Ascending aorta (tissue), 2 donors: ENCODE measurements around the gene NATD1. TPM values are rescaled to one million over a fixed set of nuclear protein-coding genes. Genes with fewer than 3 reads are reported as not detected.

Experiments used
- DNase-seq, 2 donors: peaks; one replicate each; pipeline ENCODE4 v3.0.0-alpha.2; 2019; ENCODE audit warnings: low spot score in 2 of 2
- H3K27ac ChIP-seq, 2 donors: fragments of 200-600 bp; sonication (generic); one replicate each; pipeline ENCODE4 v1.5.1; 2016 to 2017; ENCODE audit warnings: mild to moderate bottlenecking in 1 of 2
- H3K27me3 ChIP-seq: fragments of 200-600 bp; sonication (generic); one replicate; pipeline ENCODE4 v1.5.1; 2017
- H3K36me3 ChIP-seq, 2 donors: fragments of 200-600 bp; sonication (generic); one replicate each; pipeline ENCODE4 v1.5.1; 2016
- H3K4me1 ChIP-seq, 2 donors: fragments of 200-600 bp; sonication (generic); one replicate each; pipeline ENCODE4 v1.5.1; 2016 to 2017; ENCODE audit warnings: mild to moderate bottlenecking in 1 of 2
- H3K4me3 ChIP-seq, 2 donors: fragments of 200-600 bp; sonication (generic); one replicate each; pipeline ENCODE4 v1.5.1; 2016 to 2017; ENCODE audit warnings: mild to moderate bottlenecking in 1 of 2
- H3K9me3 ChIP-seq, 2 donors: fragments of 200-600 bp; sonication (generic); one replicate each; pipeline ENCODE4 v1.5.1; 2016
- intact Hi-C: fragments of 100-400 bp; cut with DNase I; formaldehyde crosslinking; loops from one replicate; pipeline ENCODE4 v1.15.1; 2023
- total RNA-seq: library from RNA; depleted of rRNA; stranded (reverse); fragments of >200 nt; gene quantifications from one replicate; pipeline ENCODE4 v1.1.0, GENCODE V29; 2016
- TF ChIP-seq, protein P1 (sequence below), 3 experiments: fragments of 200-600 bp in 2 of 3; fragments of 450-650 bp in 1 of 3; sonication (generic) in 2 of 3; IDR thresholded peaks; one replicate each; pipeline ENCODE4 v1.5.1; 2016 to 2019; ENCODE audit warnings: antibody characterized with exemption in 3 of 3, mild to moderate bottlenecking in 1 of 3, moderate library complexity in 1 of 3

Gene NATD1
- total RNA-seq, 1 donor from 2014 or later: 13.4 TPM

DNA sequence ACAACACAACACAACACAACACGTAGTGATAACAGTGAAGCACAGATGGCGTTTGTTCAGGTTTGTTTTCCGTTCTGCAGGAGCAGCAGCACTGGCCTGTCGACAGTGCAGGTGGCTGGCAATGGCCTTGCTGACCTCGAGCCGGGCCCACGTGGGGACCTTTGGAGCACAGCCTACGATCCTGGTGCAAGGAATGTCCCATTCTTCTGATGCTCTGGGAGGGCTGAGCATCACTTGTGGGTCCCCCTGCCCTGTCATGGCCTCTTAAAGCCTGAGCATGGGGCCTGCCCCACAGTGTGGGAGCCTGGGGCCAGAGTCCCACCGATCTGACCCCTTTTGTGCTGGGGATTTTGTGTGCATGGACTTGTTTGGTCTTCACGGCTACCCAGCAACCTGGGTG, 38.1 kb upstream of the NATD1 start:
- Histone ChIP-seq H3K4me1 (peaks cover 24 to 40% of the 10 kb centered on the region in 2 donors), H3K27ac (no peak overlapping the region), H3K27me3 (no peaks in the 10 kb centered on the region), H3K9me3 (no peaks in the 10 kb centered on the region), H3K36me3 (peaks cover 0 to 11% of the 10 kb centered on the region in 2 donors), H3K4me3 (no peak overlapping the region)
- intact Hi-C loops: no loop called here
- DNase-seq: no peak
- TF ChIP-seq, protein P1, sequence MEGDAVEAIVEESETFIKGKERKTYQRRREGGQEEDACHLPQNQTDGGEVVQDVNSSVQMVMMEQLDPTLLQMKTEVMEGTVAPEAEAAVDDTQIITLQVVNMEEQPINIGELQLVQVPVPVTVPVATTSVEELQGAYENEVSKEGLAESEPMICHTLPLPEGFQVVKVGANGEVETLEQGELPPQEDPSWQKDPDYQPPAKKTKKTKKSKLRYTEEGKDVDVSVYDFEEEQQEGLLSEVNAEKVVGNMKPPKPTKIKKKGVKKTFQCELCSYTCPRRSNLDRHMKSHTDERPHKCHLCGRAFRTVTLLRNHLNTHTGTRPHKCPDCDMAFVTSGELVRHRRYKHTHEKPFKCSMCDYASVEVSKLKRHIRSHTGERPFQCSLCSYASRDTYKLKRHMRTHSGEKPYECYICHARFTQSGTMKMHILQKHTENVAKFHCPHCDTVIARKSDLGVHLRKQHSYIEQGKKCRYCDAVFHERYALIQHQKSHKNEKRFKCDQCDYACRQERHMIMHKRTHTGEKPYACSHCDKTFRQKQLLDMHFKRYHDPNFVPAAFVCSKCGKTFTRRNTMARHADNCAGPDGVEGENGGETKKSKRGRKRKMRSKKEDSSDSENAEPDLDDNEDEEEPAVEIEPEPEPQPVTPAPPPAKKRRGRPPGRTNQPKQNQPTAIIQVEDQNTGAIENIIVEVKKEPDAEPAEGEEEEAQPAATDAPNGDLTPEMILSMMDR (IDR thresholded peaks at IDR 0.05): no peak

GRCh38 chr17:21289902-21290571, 36.8 kb upstream of the NATD1 start:
- H3K27me3 ChIP-seq: no peaks in the 10 kb centered on the region
- no peaks in the 10 kb centered on the region for H3K9me3 ChIP-seq
- H3K4me3 ChIP-seq: peak overlapping the region in 1 of 2 donors; percentile 3
- TF ChIP-seq, protein P1 (IDR thresholded peaks at IDR 0.05): no peak
- H3K27ac ChIP-seq: peak overlapping the region; percentile 95 to 97
- H3K36me3 ChIP-seq: peaks cover 0 to 9% of the 10 kb centered on the region in 2 donors
- peak in 1 of 2 donors; percentile 63 for DNase-seq
- intact Hi-C loops: no loop called here
- H3K4me1 ChIP-seq: peaks cover 24 to 34% of the 10 kb centered on the region in 2 donors

DNA sequence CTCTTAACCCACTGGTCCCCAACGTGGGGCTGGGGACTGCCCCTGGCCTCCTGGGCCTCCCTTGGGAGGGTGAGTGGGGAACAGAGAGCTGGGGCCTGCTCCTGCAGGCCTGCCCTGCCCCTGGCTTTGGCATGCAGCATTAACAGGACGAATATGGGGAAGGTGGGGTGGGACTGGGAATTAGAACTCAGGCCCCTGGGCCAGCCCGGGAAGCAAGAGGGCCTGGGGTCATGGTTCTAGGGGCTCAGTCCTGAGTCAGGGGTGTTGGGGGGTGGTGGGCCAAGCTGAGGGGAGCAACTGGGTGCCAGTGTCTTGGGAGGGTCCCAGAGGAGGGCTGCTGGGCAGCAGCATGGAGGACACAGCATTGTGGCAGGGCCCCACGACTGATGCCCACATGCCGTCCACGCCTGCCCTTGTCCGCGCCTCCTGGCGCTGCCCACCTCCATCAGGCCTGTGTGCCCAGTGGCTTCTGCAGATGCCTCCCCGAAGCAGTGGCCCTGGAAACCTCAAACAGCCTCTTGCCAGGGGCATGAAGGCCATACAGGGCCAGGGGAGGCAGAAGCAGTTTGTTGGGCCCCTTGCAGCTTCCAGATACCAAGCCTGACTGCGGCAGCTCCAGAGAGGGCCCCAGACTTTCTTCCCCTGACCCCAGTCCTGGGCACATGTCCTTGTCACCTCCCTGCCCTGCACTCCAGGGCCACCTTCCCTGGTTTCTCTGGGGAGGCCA, 36.1 kb upstream of the NATD1 start:
- Histone ChIP-seq H3K27ac (peak overlapping the region; percentile 95 to 97), H3K4me3 (peak overlapping the region; percentile 3 to 17), H3K9me3 (no peaks in the 10 kb centered on the region), H3K27me3 (no peaks in the 10 kb centered on the region), H3K4me1 (peaks cover 24 to 34% of the 10 kb centered on the region in 2 donors), H3K36me3 (peaks cover 0 to 9% of the 10 kb centered on the region in 2 donors)
- intact Hi-C loops: no loop called here
- TF ChIP-seq, protein P1 (IDR thresholded peaks at IDR 0.05): no peak
- DNase-seq: peak in 1 of 2 donors; percentile 64

DNA sequence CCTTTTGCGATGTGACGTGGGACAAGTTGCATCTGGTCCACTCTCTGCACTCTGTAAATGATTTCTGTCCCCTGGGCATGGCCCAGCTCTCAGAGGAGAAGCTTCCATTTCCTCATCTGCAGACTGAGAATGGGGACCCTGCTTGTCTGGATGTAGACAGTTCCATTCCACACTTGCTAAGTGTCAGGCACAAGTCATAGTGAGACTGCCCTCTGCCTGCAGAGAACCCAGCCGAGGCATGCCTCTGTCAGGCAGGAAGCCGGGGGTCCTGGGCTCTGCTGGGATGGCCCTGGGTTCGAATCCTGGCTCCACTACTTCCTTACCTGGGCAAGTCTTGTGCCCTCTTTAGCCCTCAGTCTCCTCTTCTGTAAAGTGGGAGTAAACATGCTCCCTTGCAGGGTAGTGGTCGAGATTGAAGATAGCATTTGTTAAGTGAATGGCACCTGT, 35.4 kb upstream of the NATD1 start:
- TF ChIP-seq, protein P1 (IDR thresholded peaks at IDR 0.05): peak in 1 of 3 experiments; percentile 21
- no peaks in the 10 kb centered on the region for H3K27me3 ChIP-seq
- H3K4me3 ChIP-seq: peak overlapping the region; percentile 42 to 94
- H3K36me3 ChIP-seq: peaks cover 0 to 9% of the 10 kb centered on the region in 2 donors
- peak in 1 of 2 donors; percentile 71 for DNase-seq
- H3K9me3 ChIP-seq: no peaks in the 10 kb centered on the region
- intact Hi-C loops: no loop called here
- H3K27ac ChIP-seq: peak overlapping the region; percentile 95 to 97
- H3K4me1 ChIP-seq: peaks cover 26 to 40% of the 10 kb centered on the region in 2 donors

GRCh38 chr17:21287703-21288449, 34.7 kb upstream of the NATD1 start:
- intact Hi-C loops: loop anchor here (2.0 kb wide), 1 partner anchor 23 kb away; no protein-coding TSS in a partner anchor
- Histone ChIP-seq H3K36me3 (peaks cover 0 to 9% of the 10 kb centered on the region in 2 donors), H3K4me3 (peak overlapping the region; percentile 91 to 94), H3K27me3 (no peaks in the 10 kb centered on the region), H3K27ac (peak overlapping the region; percentile 95 to 97), H3K9me3 (no peaks in the 10 kb centered on the region), H3K4me1 (peaks cover 28 to 47% of the 10 kb centered on the region in 2 donors)
- TF ChIP-seq, protein P1 (IDR thresholded peaks at IDR 0.05): peak in 1 of 3 experiments; percentile 7
- peak; percentile 96 to 100 for DNase-seq
